ENCODE measurements around the gene FHL2.
A peak's percentile ranks its signal among the peaks of the same experiment; 100 is the strongest.

Gene FHL2

GRCh38 chr2:105378921-105379383 lies 19.9 kb downstream of the FHL2 start:
- DNase-seq (ENCODE audit: low read depth in 2 of 2) = no peak

GRCh38 chr2:105378276-105378840 lies 20.5 kb downstream of the FHL2 start:
- DNase-seq (ENCODE audit: low read depth in 2 of 2) = no peak

- no peak for DNase-seq (ENCODE audit: low read depth in 2 of 2)
Observed at GRCh38 chr2:105377871-105378270, 21.0 kb downstream of the FHL2 start.

- DNase-seq (ENCODE audit: low read depth in 2 of 2) = no peak
Observed at GRCh38 chr2:105376789-105377240, 22.0 kb downstream of the FHL2 start.

- DNase-seq (ENCODE audit: low read depth in 2 of 2) = no peak
Observed at GRCh38 chr2:105376010-105376409, 22.8 kb downstream of the FHL2 start.

GRCh38 chr2:105375001-105375561 lies 23.8 kb downstream of the FHL2 start:
- no peak for DNase-seq (ENCODE audit: low read depth in 2 of 2)

- no peak for DNase-seq (ENCODE audit: low read depth in 2 of 2)
Observed at GRCh38 chr2:105373895-105374401, 24.9 kb downstream of the FHL2 start.

- DNase-seq (ENCODE audit: low read depth in 2 of 2) = no peak
Observed at GRCh38 chr2:105373344-105373781, 25.5 kb downstream of the FHL2 start.

GRCh38 chr2:105371810-105372209 lies 27.0 kb downstream of the FHL2 start:
- DNase-seq (ENCODE audit: low read depth in 2 of 2) = no peak

GRCh38 chr2:105371156-105371555 lies 27.7 kb downstream of the FHL2 start:
- DNase-seq (ENCODE audit: low read depth in 2 of 2) = no peak

GRCh38 chr2:105369777-105370690 lies 28.8 kb downstream of the FHL2 start:
- DNase-seq (ENCODE audit: low read depth in 2 of 2) = peak; percentile 77 to 89

GRCh38 chr2:105368759-105369408 lies 30.0 kb downstream of the FHL2 start:
- no peak for DNase-seq (ENCODE audit: low read depth in 2 of 2)

GRCh38 chr2:105365206-105365605 lies 33.6 kb downstream of the FHL2 start:
- DNase-seq (ENCODE audit: low read depth in 2 of 2) = no peak

GRCh38 chr2:105364436-105365139 lies 34.3 kb downstream of the FHL2 start:
- DNase-seq (ENCODE audit: low read depth in 2 of 2) = no peak

GRCh38 chr2:105362862-105363591 lies 35.8 kb downstream of the FHL2 start:
- DNase-seq (ENCODE audit: low read depth in 2 of 2) = no peak

- no peak for DNase-seq (ENCODE audit: low read depth in 2 of 2)
Observed at GRCh38 chr2:105361102-105361889, 37.6 kb downstream of the FHL2 start.

GRCh38 chr2:105358593-105358992 lies 40.3 kb downstream of the FHL2 start:
- no peak for DNase-seq (ENCODE audit: low read depth in 2 of 2)

- DNase-seq (ENCODE audit: low read depth in 2 of 2) = no peak
Observed at GRCh38 chr2:105357122-105357521, 41.7 kb downstream of the FHL2 start.

- no peak for DNase-seq (ENCODE audit: low read depth in 2 of 2)
Observed at GRCh38 chr2:105344704-105345345, 54.0 kb downstream of the FHL2 start.
